Naive thymus-derived CD4-positive, alpha-beta T cell (primary cell): ENCODE data around the gene IRAK3. TPM values are rescaled to one million over a fixed set of nuclear protein-coding genes. Genes with fewer than 3 reads are reported as not detected.

Experiments used
- ATAC-seq: fragments of 150-1000 bp; cut with Tn5 transposase; 2 replicates; pipeline ENCODE4 v1.10.0; 2021; ENCODE audit warnings: mild to moderate bottlenecking, moderate library complexity
- CTCF ChIA-PET: fragments of 350-600 bp; sonication (Branson Sonifier 250); formaldehyde crosslinking; loops from one replicate; lab custom pipeline; 2021; ENCODE audit warnings: antibody characterized with exemption; lab: Charles Lee
- POLR2A ChIA-PET: fragments of 350-600 bp; sonication (Branson Sonifier 250); formaldehyde crosslinking; loops from one replicate; lab custom pipeline; 2021; ENCODE audit warnings: antibody characterized with exemption, inconsistent platforms; lab: Charles Lee
- DNase-seq, 9 donors: peaks; one replicate each; pipeline versions ENCODE4 v3.0.0 to v3.0.0-alpha.2; 2020 to 2022; ENCODE audit warnings: mixed read lengths in 1 of 9
- H3K27ac ChIP-seq: one replicate; pipeline ENCODE4 v1.7.0; 2013; ENCODE audit warnings: mild to moderate bottlenecking, low read depth, low read length, moderate library complexity
- H3K27me3 ChIP-seq, 2 donors: one replicate each; pipeline ENCODE4 v1.7.0; 2013; ENCODE audit warnings: low read length in 2 of 2, mild to moderate bottlenecking in 2 of 2, moderate library complexity in 2 of 2; ENCODE audit not compliant: control insufficient read depth in 2 of 2, insufficient read depth in 2 of 2
- H3K36me3 ChIP-seq, 3 experiments: 1 replicate in 2 of 3; 2 replicates in 1 of 3; pipeline ENCODE4 v1.7.0; 2013; ENCODE audit warnings: low read length in 3 of 3, mild to moderate bottlenecking in 3 of 3, moderate library complexity in 1 of 3; ENCODE audit not compliant: insufficient read depth in 3 of 3, control insufficient read depth in 2 of 3
- H3K4me1 ChIP-seq, 2 donors: one replicate each; pipeline ENCODE4 v1.7.0; 2013; ENCODE audit warnings: low read length in 2 of 2, mild to moderate bottlenecking in 2 of 2, moderate library complexity in 1 of 2; ENCODE audit not compliant: control insufficient read depth in 2 of 2, insufficient read depth in 2 of 2
- H3K4me3 ChIP-seq: 2 replicates; pipeline ENCODE4 v1.7.0; 2013; ENCODE audit warnings: mild to moderate bottlenecking, low read length
- H3K9me3 ChIP-seq, 3 experiments: 1 replicate in 2 of 3; 2 replicates in 1 of 3; pipeline ENCODE4 v1.7.0; 2013; ENCODE audit warnings: low read length in 3 of 3; ENCODE audit not compliant: control insufficient read depth in 2 of 3
- H3K27ac Mint-ChIP-seq, 9 donors: one replicate each; pipeline ENCODE4 v1.8.0; 2020 to 2022; ENCODE audit warnings: mixed read lengths in 9 of 9, mild to moderate bottlenecking in 8 of 9, moderate library complexity in 5 of 9, inconsistent platforms in 2 of 9
- H3K27me3 Mint-ChIP-seq, 5 donors: one replicate each; pipeline ENCODE4 v1.8.0; 2021 to 2022; ENCODE audit warnings: mixed read lengths in 5 of 5, mild to moderate bottlenecking in 1 of 5
- H3K36me3 Mint-ChIP-seq, 5 donors: one replicate each; pipeline ENCODE4 v1.8.0; 2020 to 2022; ENCODE audit warnings: mixed read lengths in 5 of 5, mild to moderate bottlenecking in 3 of 5, inconsistent platforms in 1 of 5
- H3K4me1 Mint-ChIP-seq, 7 donors: one replicate each; pipeline ENCODE4 v1.8.0; 2020 to 2022; ENCODE audit warnings: mixed read lengths in 7 of 7, mild to moderate bottlenecking in 3 of 7, inconsistent platforms in 1 of 7
- H3K4me3 Mint-ChIP-seq, 10 donors: one replicate each; pipeline ENCODE4 v1.8.0; 2020 to 2022; ENCODE audit warnings: mild to moderate bottlenecking in 10 of 10, mixed read lengths in 10 of 10, moderate library complexity in 6 of 10, inconsistent platforms in 2 of 10
- H3K9me3 Mint-ChIP-seq, 11 donors: one replicate each; pipeline ENCODE4 v1.8.0; 2020 to 2022; ENCODE audit warnings: mixed read lengths in 11 of 11, mild to moderate bottlenecking in 4 of 11, inconsistent platforms in 1 of 11, moderate library complexity in 1 of 11
- intact Hi-C, 2 donors: fragments of 100-400 bp; cut with micrococcal nuclease; formaldehyde crosslinking; loops; one replicate each; pipeline ENCODE4 v1.15.1; 2023
- polyA plus RNA-seq, 2 donors: library from polyadenylated mRNA; unstranded; fragments of 300-500 nt; fragmentation: Illumina TruSeq; gene quantifications; one replicate each; pipeline ENCODE4 v1.2.3, GENCODE V29; 2021
- total RNA-seq, 6 experiments: library from RNA in 5 of 6; stranded (reverse) in 5 of 6; gene quantifications; 1 replicate in 5 of 6; 2 replicates in 1 of 6; pipeline ENCODE4 v1.2.3 and lab custom pipeline; 2021 to 2026

Gene IRAK3, protein sequence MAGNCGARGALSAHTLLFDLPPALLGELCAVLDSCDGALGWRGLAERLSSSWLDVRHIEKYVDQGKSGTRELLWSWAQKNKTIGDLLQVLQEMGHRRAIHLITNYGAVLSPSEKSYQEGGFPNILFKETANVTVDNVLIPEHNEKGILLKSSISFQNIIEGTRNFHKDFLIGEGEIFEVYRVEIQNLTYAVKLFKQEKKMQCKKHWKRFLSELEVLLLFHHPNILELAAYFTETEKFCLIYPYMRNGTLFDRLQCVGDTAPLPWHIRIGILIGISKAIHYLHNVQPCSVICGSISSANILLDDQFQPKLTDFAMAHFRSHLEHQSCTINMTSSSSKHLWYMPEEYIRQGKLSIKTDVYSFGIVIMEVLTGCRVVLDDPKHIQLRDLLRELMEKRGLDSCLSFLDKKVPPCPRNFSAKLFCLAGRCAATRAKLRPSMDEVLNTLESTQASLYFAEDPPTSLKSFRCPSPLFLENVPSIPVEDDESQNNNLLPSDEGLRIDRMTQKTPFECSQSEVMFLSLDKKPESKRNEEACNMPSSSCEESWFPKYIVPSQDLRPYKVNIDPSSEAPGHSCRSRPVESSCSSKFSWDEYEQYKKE
- 10 to 100 TPM in 1 of 5 experiments, 1 to 10 TPM in 2, under 1 TPM in 2; 0.19 to 28.8 (median 1.9) TPM for total RNA-seq
- polyA plus RNA-seq, result not detected
- total RNA-seq (lab: John Stamatoyannopoulos, UW), result 0.40 reads per million

DNA sequence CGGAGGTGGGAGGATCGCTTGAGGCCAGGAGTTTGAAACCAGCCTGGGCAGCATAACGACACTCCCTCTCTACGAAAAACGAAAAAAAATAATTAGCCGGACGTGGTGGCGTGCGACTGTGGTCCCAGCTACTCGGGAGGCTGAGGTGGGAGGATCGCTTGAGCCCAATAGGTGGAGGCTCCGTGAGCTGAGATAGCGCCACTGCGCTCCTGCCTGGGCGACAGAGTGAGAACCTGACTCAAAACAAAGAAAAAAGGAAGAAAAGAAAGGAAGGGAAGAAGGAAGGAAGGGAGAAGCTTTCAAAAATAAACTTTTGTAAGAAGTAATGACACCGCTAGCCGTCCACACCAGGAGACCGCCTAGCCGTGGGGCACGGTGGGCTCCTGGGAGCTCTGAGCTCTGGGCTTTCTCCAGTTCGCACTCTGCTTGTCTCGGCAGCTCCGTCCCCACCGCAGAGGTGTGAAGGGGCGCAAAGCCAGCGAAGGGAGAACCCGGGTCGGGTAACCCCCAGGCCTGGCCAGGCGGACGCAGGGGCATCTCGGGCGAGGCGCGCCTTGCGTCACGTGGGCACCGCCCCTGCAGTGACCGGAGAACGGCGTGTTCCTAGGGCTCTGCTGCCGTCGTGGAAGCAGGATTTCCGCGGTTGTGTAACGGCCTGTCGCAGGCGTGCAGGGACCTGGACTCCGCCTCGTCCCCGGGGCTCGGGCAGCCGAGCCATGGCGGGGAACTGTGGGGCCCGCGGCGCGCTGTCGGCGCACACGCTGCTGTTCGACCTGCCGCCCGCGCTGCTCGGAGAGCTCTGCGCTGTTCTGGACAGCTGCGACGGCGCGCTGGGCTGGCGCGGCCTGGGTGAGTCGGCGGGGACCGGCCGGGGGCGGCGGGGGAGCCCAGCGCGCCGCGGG lies at the start of gene IRAK3:
Gene IRAK3 (plus strand): TSS at position 631 of the 902 bp plus-strand sequence. CDS start 86 bp downstream, at position 717.
- peak within 1 kb of the TSS; percentile 49 for H3K4me3 ChIP-seq
- Mint-ChIP-seq H3K36me3 (peaks cover 4 to 15% (median 11%) of the 10 kb centered on the region in 5 donors), H3K9me3 (peaks cover 0 to 12% (median 6%) of the 10 kb centered on the region in 11 donors), H3K27ac (peak within 1 kb of the TSS in 2 of 9 donors; percentile 7 to 29), H3K4me1 (peaks cover 0 to 24% (median 8%) of the 10 kb centered on the region in 7 donors), H3K27me3 (peaks cover 54 to 75% (median 59%) of the 10 kb centered on the region in 5 donors), H3K4me3 (peak within 1 kb of the TSS; percentile 72 to 88 (median 82))
- ChIA-PET POLR2A (no interaction called here), CTCF (interaction anchor here (0.6 kb wide), 1 partner anchor 130 kb away, joined by 3 read pairs; no protein-coding TSS in a partner anchor)
- H3K27me3 ChIP-seq, result peaks cover 9% of the 10 kb centered on the region in 2 donors
- intact Hi-C loops, result loop anchor here in 1 of 2 donors (2.0 kb wide), 1 partner anchor 20 kb away; the partner anchor contains the start of gene TMBIM4
- H3K4me1 ChIP-seq, result peaks cover 0 to 5% of the 10 kb centered on the region in 2 donors
- DNase-seq (peak in 8 of 9 donors; percentile 15 to 44 (median 22)), ATAC-seq (peak; percentile 86)
- no peak within 1 kb of the TSS for H3K27ac ChIP-seq
- H3K36me3 ChIP-seq, result no peaks in the 10 kb centered on the region
- no peaks in the 10 kb centered on the region for H3K9me3 ChIP-seq

DNA sequence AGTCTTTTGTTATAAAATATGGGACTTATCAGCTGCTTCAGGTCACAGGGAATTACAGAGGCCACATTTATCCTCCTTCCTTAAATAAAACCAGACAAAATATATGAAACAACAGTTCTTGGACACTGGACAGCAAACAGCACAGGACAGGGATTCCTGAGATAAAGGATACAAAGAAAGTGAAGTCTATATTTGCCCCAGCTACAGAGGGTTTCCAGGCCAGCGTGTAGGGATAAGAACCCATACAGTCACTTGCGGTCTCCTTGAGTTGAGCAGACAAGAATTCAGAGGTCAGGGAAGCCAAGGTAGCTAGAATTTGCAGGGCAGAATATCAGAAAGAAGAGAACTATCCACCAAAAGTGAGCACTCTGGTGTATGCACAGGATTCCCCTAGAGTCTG lies 49.7 kb upstream of the IRAK3 start:
- Mint-ChIP-seq H3K27ac (peak overlapping the region in 3 of 9 donors; percentile 1 to 46 (median 1)), H3K36me3 (peaks cover 18 to 61% (median 55%) of the 10 kb centered on the region in 5 donors), H3K4me1 (peaks cover 0 to 15% (median 4%) of the 10 kb centered on the region in 7 donors), H3K4me3 (no peak overlapping the region), H3K27me3 (no peaks in the 10 kb centered on the region), H3K9me3 (peaks cover 0 to 36% (median 9%) of the 10 kb centered on the region in 11 donors)
- Histone ChIP-seq H3K4me3 (no peak overlapping the region), H3K27me3 (no peaks in the 10 kb centered on the region), H3K36me3 (peaks cover 6 to 58% (median 17%) of the 10 kb centered on the region in 3 experiments), H3K9me3 (peaks cover 0 to 21% (median 6%) of the 10 kb centered on the region in 3 experiments), H3K4me1 (no peaks in the 10 kb centered on the region), H3K27ac (no peak overlapping the region)
- intact Hi-C loops, result loop anchor here (10.0 kb wide), 3 partner anchors 975 to 1915 kb away; partner anchors contain the start of genes KICS2 (in 1 of the 2), LEMD3 (in 1 of the 2) and XPOT (in 1 of the 2)
- ChIA-PET POLR2A (interaction anchor here (2.7 kb wide), 1 partner anchor 9 kb away, joined by 15 read pairs; the partner anchor contains the start of gene LLPH), CTCF (no interaction called here)
- no peak for ATAC-seq
- no peak for DNase-seq

DNA sequence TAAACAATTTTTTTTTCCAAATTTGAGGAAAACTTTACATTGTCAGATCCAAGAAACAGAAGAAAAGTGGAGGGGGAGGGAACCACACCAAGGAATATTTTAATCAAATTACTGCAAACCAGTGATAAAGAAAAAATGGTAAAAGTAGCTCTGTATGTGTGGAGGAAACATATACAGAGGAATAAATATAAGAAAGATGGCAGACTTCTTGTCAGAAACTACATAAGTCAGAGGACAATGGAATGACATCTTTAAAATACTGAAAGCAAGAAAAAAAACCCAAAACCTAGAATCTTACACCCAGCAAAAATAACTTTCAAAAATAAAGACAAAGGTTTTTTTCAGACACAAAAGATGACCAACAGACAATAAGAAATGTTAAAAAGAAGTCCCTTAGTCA lies 48.3 kb upstream of the IRAK3 start:
- CTCF ChIA-PET, result no interaction called here
- POLR2A ChIA-PET, result interaction anchor here (1.8 to 2.7 kb wide), 2 partner anchors 10 to 29 kb away, joined by 5 to 15 read pairs; partner anchors contain the start of genes LLPH and TMBIM4

GRCh38 chr12:66141299-66141698 lies 47.7 kb upstream of the IRAK3 start:
- Histone ChIP-seq H3K27ac (no peak overlapping the region), H3K36me3 (peaks cover 16 to 69% (median 17%) of the 10 kb centered on the region in 3 experiments), H3K27me3 (no peaks in the 10 kb centered on the region), H3K4me1 (peaks cover 0 to 3% of the 10 kb centered on the region in 2 donors), H3K9me3 (peaks cover 0 to 21% (median 6%) of the 10 kb centered on the region in 3 experiments), H3K4me3 (no peak overlapping the region)
- H3K27ac Mint-ChIP-seq, result no peak overlapping the region
- peaks cover 0 to 36% (median 9%) of the 10 kb centered on the region in 11 donors for H3K9me3 Mint-ChIP-seq
- POLR2A ChIA-PET, result interaction anchor here (1.8 to 2.7 kb wide), 2 partner anchors 11 to 28 kb away, joined by 5 to 15 read pairs; partner anchors contain the start of genes LLPH and TMBIM4
- DNase-seq, result no peak
- H3K4me1 Mint-ChIP-seq, result peaks cover 4 to 34% (median 21%) of the 10 kb centered on the region in 7 donors
- H3K36me3 Mint-ChIP-seq, result peaks cover 18 to 70% (median 62%) of the 10 kb centered on the region in 5 donors
- ATAC-seq, result no peak
- H3K4me3 Mint-ChIP-seq, result no peak overlapping the region
- CTCF ChIA-PET, result no interaction called here
- no peaks in the 10 kb centered on the region for H3K27me3 Mint-ChIP-seq
- intact Hi-C loops, result no loop called here

More for the DNA sequence above, 48.3 kb upstream of the IRAK3 start:
- no peak for ATAC-seq
- H3K4me3 ChIP-seq, result no peak overlapping the region
- Mint-ChIP-seq H3K4me3 (no peak overlapping the region), H3K27me3 (no peaks in the 10 kb centered on the region), H3K9me3 (peaks cover 0 to 36% (median 9%) of the 10 kb centered on the region in 11 donors), H3K4me1 (peaks cover 4 to 28% (median 16%) of the 10 kb centered on the region in 7 donors), H3K27ac (peak overlapping the region in 4 of 9 donors; percentile 40 to 73 (median 54)), H3K36me3 (peaks cover 18 to 69% (median 64%) of the 10 kb centered on the region in 5 donors)
- H3K4me1 ChIP-seq, result peaks cover 0 to 3% of the 10 kb centered on the region in 2 donors
- no peak overlapping the region for H3K27ac ChIP-seq
- peaks cover 0 to 21% (median 6%) of the 10 kb centered on the region in 3 experiments for H3K9me3 ChIP-seq
- no peaks in the 10 kb centered on the region for H3K27me3 ChIP-seq
- intact Hi-C loops, result no loop called here
- peaks cover 10 to 71% (median 17%) of the 10 kb centered on the region in 3 experiments for H3K36me3 ChIP-seq
- DNase-seq, result peak in 2 of 9 donors; percentile 15 to 17

DNA sequence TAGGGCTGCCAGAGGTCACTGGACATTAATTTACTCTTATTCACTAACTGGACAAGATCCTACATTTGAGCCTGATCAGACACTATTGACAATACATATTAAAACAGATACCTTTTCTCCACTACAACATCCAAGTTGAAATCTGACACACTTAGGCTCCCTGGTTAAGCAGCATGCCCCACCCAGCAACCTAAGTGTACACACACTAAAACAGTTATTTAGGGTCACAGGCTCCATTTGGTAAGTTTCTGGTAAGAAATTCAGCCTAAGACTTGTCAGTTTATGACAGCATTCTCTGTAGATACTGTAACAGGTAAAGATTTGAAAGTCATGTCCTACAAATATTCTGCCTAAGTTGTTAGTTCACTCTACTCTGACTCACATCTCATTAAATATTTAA lies 46.2 kb upstream of the IRAK3 start:
- CTCF ChIA-PET, result no interaction called here
- Mint-ChIP-seq H3K4me1 (peaks cover 4 to 34% (median 24%) of the 10 kb centered on the region in 7 donors), H3K27me3 (no peaks in the 10 kb centered on the region), H3K4me3 (no peak overlapping the region), H3K27ac (peak overlapping the region in 2 of 9 donors; percentile 51 to 85), H3K36me3 (peaks cover 18 to 67% (median 58%) of the 10 kb centered on the region in 5 donors), H3K9me3 (peaks cover 0 to 36% (median 9%) of the 10 kb centered on the region in 11 donors)
- H3K36me3 ChIP-seq, result peaks cover 17 to 64% (median 17%) of the 10 kb centered on the region in 3 experiments
- POLR2A ChIA-PET, result no interaction called here
- no peak overlapping the region for H3K27ac ChIP-seq
- no peaks in the 10 kb centered on the region for H3K27me3 ChIP-seq
- peaks cover 0 to 21% (median 6%) of the 10 kb centered on the region in 3 experiments for H3K9me3 ChIP-seq
- ATAC-seq (no peak), DNase-seq (no peak)
- H3K4me1 ChIP-seq, result peaks cover 0 to 3% of the 10 kb centered on the region in 2 donors
- H3K4me3 ChIP-seq, result no peak overlapping the region
- intact Hi-C loops, result no loop called here
